Measurements from ENCODE around the gene RFTN1.
A peak's percentile ranks its signal among the peaks of the same experiment; 100 is the strongest.

RFTN1 gene

GRCh38 chr3:16357186-16358121 lies 156.0 kb downstream of the RFTN1 start:
- no peak for DNase-seq (ENCODE audit: low read depth)

GRCh38 chr3:16355828-16356227 lies 157.7 kb downstream of the RFTN1 start:
- DNase-seq (ENCODE audit: low read depth): no peak

- DNase-seq (ENCODE audit: low read depth): no peak
Observed at GRCh38 chr3:16354291-16354690, 159.2 kb downstream of the RFTN1 start.

GRCh38 chr3:16352428-16352827 lies 161.1 kb downstream of the RFTN1 start:
- no peak for DNase-seq (ENCODE audit: low read depth)

- DNase-seq (ENCODE audit: low read depth): no peak
Observed at GRCh38 chr3:16350597-16351318, 162.7 kb downstream of the RFTN1 start.

GRCh38 chr3:16349986-16350596 lies 163.4 kb downstream of the RFTN1 start:
- no peak for DNase-seq (ENCODE audit: low read depth)

- DNase-seq (ENCODE audit: low read depth): no peak
Observed at GRCh38 chr3:16347548-16347947, 166.0 kb downstream of the RFTN1 start.

GRCh38 chr3:16346413-16347081 lies 167.0 kb downstream of the RFTN1 start:
- DNase-seq (ENCODE audit: low read depth): no peak

GRCh38 chr3:16343101-16343500 lies 170.4 kb downstream of the RFTN1 start:
- DNase-seq (ENCODE audit: low read depth): no peak

- DNase-seq (ENCODE audit: low read depth): peak; percentile 26
Observed at GRCh38 chr3:16338999-16339398, 174.5 kb downstream of the RFTN1 start.

GRCh38 chr3:16337856-16338540 lies 175.5 kb downstream of the RFTN1 start:
- DNase-seq (ENCODE audit: low read depth): no peak

GRCh38 chr3:16336825-16337224 lies 176.7 kb downstream of the RFTN1 start:
- DNase-seq (ENCODE audit: low read depth): no peak

- DNase-seq (ENCODE audit: low read depth): no peak
Observed at GRCh38 chr3:16335772-16336645, 177.5 kb downstream of the RFTN1 start.

- DNase-seq (ENCODE audit: low read depth): no peak
Observed at GRCh38 chr3:16335333-16335732, 178.2 kb downstream of the RFTN1 start.

- DNase-seq (ENCODE audit: low read depth): no peak
Observed at GRCh38 chr3:16334909-16335308, 178.6 kb downstream of the RFTN1 start.

GRCh38 chr3:16332904-16333426 lies 180.5 kb downstream of the RFTN1 start:
- DNase-seq (ENCODE audit: low read depth): peak; percentile 20

GRCh38 chr3:16331319-16331883 lies 182.1 kb downstream of the RFTN1 start:
- DNase-seq (ENCODE audit: low read depth): no peak

- no peak for DNase-seq (ENCODE audit: low read depth)
Observed at GRCh38 chr3:16330351-16330750, 183.1 kb downstream of the RFTN1 start.

- DNase-seq (ENCODE audit: low read depth): no peak
Observed at GRCh38 chr3:16329826-16330129, 183.7 kb downstream of the RFTN1 start.
